Dedifferentiated amniotic fluid mesenchymal stem cell (primary cell): ENCODE measurements around the gene DALRD3.

Experiments
- DNase-seq: peaks from one replicate; pipeline ENCODE4 v3.0.0-alpha.2; 2016; ENCODE audit errors: extremely low spot score

Gene DALRD3

GRCh38 chr3:49004352-49005302, 13.8 kb downstream of the DALRD3 start:
- DNase-seq: no peak

- DNase-seq: no peak
These were observed 17.2 kb downstream of the DALRD3 start for GRCh38 chr3:49001155-49001554.

- DNase-seq: no peak
These were observed 19.1 kb downstream of the DALRD3 start for GRCh38 chr3:48999085-48999858.

GRCh38 chr3:48997714-48998637, 20.4 kb downstream of the DALRD3 start:
- no peak for DNase-seq

- no peak for DNase-seq
These were observed 21.2 kb downstream of the DALRD3 start for GRCh38 chr3:48997102-48997635.

- no peak for DNase-seq
These were observed 21.7 kb downstream of the DALRD3 start for GRCh38 chr3:48996640-48997039.

- DNase-seq: no peak
These were observed 24.5 kb downstream of the DALRD3 start for GRCh38 chr3:48993834-48994233.

- no peak for DNase-seq
These were observed 26.4 kb downstream of the DALRD3 start for GRCh38 chr3:48991851-48992545.

- no peak for DNase-seq
These were observed 27.5 kb downstream of the DALRD3 start for GRCh38 chr3:48990636-48991469.

- peak; percentile 87 for DNase-seq
These were observed 28.4 kb downstream of the DALRD3 start, which contains the start of gene P4HTM for GRCh38 chr3:48989796-48990635. Gene P4HTM (plus strand): TSS chr3:48990241. CDS start chr3:48990257, 16 bp downstream.

- DNase-seq: no peak
These were observed 29.1 kb downstream of the DALRD3 start for GRCh38 chr3:48989126-48989795.

- DNase-seq: no peak
These were observed 32.5 kb downstream of the DALRD3 start for GRCh38 chr3:48985831-48986376.

- no peak for DNase-seq
These were observed 33.7 kb downstream of the DALRD3 start for GRCh38 chr3:48984663-48985062.

GRCh38 chr3:48983096-48983495, 35.3 kb downstream of the DALRD3 start:
- DNase-seq: no peak

GRCh38 chr3:48982686-48983085, 35.7 kb downstream of the DALRD3 start:
- DNase-seq: no peak

- no peak for DNase-seq
These were observed 36.4 kb downstream of the DALRD3 start for GRCh38 chr3:48982016-48982415.

- no peak for DNase-seq
These were observed 38.1 kb downstream of the DALRD3 start for GRCh38 chr3:48980295-48980694.

- no peak for DNase-seq
These were observed 38.9 kb downstream of the DALRD3 start for GRCh38 chr3:48979451-48979850.
